EL (cell line): Measurements from ENCODE around the gene SORT1.

ENCODE experiments used
- DNase-seq: peaks from one replicate; pipeline ENCODE4 v3.0.0-alpha.2; 2016

SORT1 gene

DNA sequence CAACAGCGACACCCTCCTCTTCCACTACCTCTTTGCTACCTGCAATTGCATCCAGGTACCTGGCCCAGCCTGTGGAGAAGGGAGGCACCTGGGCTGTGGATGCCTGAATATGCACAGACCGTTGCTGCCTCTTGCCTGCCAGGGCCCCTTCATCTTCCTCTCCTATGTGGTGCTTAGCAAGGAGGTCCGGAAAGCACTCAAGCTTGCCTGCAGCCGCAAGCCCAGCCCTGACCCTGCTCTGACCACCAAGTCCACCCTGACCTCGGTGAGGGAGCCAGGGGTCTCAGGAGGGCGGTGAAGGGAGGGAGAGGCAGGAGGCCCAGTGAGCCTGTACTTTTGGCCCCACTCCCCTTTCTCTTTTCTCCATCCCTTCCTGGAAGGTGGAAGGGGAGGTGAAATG lies 126.3 kb downstream of the SORT1 start:
- DNase-seq, result no peak

DNA sequence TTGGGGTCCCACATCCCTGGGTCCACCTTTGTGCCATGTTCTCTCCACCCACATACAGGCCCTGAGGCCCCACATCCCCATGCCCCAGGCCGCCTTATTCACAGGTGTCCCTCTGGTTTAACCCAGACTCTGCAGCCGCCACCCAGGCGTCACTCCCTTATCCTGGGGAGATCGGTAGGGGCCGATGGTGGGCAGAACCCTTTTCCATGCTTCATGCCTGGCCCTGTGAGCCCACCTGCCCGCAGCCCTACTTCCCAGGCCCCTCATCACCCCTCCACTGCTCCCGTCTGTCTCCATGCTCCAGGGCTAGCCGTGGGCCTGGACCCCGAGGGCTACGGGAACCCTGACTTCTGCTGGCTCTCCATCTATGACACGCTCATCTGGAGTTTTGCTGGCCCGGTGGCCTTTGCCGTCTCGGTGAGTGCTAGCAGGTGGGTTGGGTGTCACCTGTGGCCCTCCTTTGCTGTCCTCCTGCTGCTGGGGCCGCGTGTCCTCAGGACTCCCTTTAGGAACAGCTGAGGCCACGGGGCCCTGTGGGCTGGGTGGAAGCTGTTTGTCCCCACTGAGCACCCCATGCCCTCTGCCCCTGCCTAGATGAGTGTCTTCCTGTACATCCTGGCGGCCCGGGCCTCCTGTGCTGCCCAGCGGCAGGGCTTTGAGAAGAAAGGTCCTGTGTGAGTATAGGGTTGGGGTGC lies 126.9 kb downstream of the SORT1 start:
- no peak for DNase-seq

DNA sequence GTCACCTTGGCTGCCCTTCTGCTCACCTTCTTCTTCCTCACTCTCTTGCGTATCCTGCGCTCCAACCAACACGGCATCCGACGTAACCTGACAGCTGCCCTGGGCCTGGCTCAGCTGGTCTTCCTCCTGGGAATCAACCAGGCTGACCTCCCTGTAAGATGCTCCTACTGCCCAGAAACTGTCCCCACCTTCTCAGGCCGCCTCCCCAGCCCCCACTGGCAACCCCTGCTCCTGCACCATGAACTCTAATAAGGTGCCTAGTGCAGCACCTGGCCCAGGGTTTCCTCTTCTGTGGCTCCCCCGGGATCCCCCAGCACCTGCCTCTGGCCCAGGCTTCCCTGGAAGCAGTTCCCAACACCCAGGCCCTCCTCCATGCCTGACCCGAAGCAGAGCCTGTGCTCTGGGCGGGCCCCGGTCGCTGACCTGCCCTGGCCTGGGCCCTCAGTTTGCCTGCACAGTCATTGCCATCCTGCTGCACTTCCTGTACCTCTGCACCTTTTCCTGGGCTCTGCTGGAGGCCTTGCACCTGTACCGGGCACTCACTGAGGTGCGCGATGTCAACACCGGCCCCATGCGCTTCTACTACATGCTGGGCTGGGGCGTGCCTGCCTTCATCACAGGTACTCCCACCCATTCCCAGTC lies 127.6 kb downstream of the SORT1 start:
- DNase-seq, result no peak

DNA sequence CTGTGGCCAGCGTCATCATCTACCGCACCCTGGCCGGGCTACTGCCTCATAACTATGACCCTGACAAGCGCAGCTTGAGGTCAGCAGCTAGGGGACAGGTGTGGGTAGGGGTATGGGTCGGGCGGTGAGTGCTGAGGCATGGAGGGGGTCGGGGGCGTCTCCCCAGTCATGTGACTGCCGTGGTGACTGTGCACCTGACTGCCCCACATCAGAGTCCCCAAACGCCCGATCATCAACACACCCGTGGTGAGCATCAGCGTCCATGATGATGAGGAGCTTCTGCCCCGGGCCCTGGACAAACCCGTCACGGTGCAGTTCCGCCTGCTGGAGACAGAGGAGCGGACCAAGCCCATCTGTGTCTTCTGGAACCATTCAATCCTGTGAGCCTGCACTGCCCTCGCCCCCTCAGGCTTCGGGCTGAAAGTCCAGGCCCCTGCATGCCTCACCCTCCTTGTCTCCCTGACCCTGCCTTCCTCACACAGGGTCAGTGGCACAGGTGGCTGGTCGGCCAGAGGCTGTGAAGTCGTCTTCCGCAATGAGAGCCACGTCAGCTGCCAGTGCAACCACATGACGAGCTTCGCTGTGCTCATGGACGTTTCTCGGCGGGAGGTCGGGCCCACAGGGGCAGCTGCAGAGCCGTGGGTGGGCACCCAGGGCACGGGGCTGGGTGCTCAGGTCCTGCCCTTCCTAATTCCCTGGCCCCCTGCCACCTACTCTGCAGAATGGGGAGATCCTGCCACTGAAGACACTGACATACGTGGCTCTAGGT lies 128.3 kb downstream of the SORT1 start:
- DNase-seq, result no peak

DNA sequence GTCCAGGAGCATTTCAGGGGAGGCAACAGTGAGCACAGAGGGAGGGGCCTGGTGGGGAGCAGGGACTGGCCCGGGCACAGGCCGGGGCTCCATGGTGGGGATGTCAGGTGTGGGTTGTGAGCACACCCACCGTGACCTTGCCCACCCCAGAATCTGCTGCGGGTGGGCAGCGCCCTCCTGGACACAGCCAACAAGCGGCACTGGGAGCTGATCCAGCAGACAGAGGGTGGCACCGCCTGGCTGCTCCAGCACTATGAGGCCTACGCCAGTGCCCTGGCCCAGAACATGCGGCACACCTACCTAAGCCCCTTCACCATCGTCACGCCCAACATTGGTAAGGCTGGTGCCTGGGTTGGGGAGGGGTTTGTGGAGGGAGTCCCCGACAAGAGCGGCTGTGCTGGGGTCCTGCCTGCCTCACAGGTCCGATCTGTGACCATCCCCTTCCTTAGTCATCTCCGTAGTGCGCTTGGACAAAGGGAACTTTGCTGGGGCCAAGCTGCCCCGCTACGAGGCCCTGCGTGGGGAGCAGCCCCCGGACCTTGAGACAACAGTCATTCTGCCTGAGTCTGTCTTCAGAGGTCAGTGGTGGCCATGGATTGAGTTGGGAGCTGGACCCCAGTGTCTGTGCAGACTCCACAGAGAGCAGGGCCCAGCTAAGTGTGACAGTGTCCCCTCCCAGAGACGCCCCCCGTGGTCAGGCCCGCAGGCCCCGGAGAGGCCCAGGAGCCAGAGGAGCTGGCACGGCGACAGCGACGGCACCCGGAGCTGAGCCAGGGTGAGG lies 129.1 kb downstream of the SORT1 start:
- no peak for DNase-seq

DNA sequence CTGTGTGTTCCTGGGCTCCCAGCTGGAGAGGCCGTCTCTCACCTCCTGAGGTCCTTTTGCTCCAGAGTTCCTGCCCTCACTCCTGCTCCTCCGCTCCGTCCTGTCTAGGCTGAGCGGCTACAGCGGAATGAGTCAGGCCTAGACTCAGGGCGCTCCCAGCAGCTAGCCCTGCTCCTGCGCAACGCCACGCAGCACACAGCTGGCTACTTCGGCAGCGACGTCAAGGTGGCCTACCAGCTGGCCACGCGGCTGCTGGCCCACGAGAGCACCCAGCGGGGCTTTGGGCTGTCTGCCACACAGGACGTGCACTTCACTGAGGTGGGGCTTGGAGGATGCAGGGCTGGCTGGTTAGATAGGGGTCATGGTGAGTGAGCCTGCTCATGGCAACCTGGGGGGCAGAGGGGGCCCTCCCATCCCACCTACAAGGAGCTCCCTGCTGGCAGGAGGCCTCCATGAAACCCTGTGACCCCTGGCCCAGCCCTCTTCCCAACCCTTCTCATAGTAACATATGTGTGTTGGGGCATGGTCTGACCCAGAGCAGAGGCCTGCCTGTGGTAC lies 129.9 kb downstream of the SORT1 start:
- DNase-seq, result no peak

DNA sequence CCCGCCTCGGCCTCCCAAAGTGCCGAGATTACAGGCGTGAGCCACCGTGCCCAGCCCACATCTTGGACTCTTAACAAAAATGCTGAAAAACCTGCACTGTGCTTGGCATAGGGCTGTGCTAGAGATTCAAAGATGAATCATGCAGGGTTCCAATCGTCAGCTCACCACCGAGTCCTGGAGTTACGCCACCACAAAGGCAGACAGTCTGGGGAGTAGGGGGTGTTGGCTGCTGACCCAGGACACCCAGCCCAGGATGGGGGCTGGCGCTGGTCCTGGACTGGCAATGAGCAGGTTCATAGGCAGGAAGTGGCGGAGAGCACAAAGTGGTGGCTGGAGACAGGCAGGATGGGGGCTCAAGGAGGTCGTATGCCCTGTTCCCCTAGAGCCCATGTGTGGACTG lies 130.8 kb downstream of the SORT1 start:
- DNase-seq, result peak; percentile 69

DNA sequence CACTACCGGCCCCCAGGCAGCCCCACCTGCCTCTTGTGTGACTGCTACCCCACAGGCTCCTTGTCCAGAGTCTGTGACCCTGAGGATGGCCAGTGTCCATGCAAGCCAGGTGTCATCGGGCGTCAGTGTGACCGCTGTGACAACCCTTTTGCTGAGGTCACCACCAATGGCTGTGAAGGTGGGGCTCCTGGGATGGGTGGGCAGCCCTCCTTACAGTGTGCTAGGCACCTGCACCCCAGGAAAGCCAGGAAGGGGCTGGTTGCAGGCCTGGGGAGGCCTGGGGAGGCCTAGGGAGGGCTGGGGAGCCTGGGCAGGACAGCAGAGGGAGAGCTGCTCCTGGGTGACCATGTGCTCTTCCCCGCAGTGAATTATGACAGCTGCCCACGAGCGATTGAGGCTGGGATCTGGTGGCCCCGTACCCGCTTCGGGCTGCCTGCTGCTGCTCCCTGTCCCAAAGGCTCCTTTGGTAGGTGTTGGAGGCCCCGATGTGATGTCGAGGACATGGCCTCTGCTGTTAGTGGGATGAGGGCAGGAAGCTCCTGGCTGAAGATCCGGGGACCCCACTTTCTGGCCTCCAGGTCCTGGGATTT lies 131.9 kb downstream of the SORT1 start:
- no peak for DNase-seq

DNA sequence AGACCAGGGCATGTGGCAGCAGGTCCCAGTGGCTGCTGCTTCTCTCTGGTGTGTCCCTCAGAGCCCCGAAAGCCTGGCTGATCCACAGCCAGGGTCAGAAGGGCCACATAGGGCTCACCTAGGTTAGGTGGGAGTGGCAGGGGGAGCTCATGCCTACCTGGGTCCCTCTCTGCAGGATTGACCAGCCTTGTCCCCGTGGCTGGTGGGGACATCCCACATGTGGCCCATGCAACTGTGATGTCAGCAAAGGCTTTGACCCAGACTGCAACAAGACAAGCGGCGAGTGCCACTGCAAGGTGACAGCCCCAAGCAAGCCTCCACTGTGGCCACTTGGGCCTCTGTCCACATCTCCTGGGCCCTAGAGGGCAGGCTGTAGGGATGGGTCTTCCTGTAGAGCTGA lies 132.7 kb downstream of the SORT1 start:
- DNase-seq, result no peak

DNA sequence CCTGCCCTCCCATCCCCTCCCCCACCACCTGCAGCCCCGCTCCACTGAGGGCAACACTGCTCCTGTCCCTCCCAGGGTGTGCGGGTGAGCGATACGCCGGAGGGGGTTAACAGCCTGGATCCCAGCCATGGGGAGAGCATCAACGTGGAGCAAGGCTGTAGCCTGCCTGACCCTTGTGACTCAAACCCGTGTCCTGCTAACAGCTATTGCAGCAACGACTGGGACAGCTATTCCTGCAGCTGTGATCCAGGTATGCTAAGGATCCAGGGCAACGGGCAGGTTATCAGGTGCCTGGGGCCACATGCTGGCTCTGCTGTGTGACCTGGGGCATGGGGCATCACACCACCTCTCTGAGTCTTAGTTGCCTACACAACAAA lies 133.4 kb downstream of the SORT1 start:
- no peak for DNase-seq

DNA sequence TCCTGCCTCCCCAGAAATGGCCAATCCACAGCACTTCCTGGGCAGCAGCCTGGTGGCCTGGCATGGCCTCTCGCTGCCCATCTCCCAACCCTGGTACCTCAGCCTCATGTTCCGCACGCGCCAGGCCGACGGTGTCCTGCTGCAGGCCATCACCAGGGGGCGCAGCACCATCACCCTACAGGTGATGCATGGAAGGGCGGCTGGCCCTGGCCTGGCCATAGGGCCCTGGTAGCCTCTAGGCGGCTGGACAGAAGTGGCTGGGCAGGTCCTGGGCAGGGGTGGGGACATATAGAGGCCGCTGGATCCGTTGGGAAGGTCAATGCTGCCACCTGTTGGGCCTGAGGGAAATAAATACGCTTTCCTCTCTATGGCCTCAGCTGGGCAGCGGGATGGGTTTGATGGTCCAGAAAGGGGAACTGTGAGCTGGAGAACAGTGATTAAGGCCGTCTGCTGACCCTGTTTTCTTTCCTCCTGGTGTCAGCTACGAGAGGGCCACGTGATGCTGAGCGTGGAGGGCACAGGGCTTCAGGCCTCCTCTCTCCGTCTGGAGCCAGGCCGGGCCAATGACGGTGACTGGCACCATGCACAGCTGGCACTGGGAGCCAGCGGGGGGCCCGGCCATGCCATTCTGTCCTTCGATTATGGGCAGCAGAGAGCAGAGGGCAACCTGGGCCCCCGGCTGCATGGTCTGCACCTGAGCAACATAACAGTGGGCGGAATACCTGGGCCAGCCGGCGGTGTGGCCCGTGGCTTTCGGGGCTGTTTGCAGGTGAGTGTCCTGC lies 133.9 kb downstream of the SORT1 start:
- peak; percentile 85 for DNase-seq

DNA sequence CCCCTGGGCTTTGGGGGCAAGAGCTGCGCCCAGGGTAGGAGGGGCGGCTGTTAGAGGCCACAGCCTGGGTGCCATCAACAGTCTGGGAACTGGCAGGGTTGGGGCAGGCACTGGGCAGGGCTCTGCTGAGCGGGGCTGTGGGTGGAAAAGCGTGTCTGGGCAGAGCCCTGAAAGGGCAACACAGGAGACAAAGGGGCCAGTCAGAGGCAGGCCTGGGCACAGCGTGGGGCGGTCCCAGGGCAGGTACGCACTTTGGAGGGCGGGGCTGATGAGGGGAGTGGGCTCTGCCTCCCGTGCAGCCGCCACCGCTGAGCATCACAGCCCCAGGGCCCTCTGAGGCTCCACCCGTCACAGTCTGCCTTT lies 134.5 kb downstream of the SORT1 start:
- no peak for DNase-seq

DNA sequence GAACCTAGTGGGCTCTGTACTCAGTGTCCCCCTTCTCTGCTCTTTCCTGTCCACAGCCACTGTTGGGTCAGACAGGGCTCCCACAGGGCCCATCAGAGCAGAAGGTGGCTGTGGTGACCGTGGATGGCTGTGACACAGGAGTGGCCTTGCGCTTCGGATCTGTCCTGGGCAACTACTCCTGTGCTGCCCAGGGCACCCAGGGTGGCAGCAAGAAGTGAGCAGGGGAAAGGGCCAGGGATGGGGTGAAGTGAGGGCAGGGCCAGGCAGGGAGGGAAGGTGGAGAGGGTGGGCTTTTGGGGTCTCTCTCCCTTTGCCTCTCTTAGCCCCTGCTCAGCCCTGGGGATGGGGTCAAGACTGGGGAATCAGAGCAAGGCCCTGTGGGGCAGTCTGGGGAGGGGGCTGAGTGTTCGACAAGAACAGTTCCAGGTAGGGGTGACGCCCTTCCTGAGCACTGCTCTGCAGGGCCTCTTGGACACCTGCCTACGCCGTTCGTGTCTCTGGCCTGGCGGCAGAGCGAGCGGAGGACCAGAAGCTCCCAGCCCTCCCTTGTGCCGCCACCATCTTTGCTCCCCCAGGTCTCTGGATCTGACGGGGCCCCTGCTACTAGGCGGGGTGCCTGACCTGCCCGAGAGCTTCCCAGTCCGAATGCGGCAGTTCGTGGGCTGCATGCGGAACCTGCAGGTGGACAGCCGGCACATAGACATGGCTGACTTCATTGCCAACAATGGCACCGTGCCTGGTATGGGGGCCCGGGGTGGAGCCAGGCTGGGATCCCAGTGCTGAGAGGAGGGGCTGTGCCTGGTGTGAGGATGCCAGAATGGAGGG lies 135.3 kb downstream of the SORT1 start:
- DNase-seq, result no peak

DNA sequence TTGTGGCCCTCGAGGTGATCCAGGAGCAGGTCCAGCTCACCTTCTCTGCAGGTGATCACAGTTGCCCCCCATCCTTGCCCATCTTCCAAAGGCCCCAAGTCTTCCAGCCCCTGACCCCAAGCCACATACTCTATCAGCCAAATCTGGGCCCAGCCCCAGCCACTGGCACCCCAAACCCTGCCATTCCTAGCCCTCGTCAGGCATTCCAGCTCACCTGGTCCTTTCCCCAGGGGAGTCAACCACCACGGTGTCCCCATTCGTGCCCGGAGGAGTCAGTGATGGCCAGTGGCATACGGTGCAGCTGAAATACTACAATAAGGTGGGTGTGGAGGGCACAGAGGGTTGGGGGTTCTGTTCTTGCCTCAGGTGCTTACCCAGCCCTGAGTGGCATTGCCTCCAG lies 136.1 kb downstream of the SORT1 start:
- no peak for DNase-seq

DNA sequence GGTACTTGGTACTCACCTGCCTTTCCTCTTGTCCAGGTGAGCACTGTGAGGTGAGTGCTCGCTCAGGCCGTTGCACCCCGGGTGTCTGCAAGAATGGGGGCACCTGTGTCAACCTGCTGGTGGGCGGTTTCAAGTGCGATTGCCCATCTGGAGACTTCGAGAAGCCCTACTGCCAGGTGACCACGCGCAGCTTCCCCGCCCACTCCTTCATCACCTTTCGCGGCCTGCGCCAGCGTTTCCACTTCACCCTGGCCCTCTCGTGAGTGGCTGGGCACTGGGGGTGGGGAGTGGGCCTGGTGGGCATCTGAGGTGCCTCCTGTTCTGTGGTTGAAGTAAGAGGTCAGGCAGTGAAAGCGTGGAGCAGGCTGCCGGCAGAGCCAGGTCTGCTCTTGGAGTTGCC lies 136.7 kb downstream of the SORT1 start:
- DNase-seq, result no peak

DNA sequence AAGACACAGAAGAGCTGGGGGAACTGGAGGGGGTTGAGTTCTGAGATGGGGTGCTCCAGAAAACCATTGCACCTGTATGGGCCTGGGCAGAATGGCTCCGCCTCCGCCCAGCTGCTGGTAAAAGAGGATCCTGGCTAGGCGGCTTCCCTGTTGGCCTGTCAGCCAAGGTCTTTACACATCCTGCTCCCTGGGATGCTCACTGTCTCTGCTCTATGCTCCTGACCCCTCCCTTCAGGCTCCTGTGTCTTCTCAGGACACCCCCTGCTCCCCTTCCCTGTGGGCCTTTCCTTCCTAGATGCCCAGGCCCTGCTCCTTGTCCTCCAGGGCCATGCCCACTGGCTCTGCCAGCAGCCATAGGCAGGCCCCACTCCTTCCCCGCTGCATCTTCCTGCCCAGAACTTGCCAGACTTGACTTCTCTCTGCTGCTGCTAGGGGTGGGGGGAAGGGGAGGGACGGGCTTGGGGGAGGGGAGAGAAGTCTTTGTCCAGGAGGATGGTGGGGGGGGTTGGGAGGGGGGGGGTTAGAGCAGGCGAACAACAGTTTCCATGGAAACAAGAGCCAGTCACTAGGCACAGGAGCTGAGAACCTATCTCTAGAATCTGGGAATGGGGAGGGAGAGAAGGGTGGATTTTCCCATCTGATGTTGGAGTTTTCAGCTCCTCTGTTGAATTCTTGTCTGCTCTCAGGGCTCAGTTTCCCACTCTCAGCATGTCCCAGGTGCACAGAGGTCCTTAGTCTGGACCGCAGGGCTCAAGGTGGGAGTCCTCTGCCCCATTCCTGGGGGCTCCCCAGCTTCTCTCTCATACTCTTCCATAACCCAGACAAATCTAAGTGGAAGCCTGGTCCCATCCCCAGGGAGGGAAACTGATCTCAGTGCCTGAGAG lies 137.8 kb downstream of the SORT1 start:
- DNase-seq, result no peak
